ENCODE results near the gene B4GALT6.

- TF ChIP-seq CTCF (IDR thresholded peaks at IDR 0.05; ENCODE audit: low read depth, low read length, poor library complexity, severe bottlenecking), result no peak
- TF ChIP-seq EZH2phosphoT487 (IDR thresholded peaks at IDR 0.05; ENCODE audit: borderline replicate concordance, low read length), result no peak
Measured at GRCh38 chr18:31672628-31673135, 11.7 kb downstream of the B4GALT6 start.
